Stimulated activated CD4-positive, alpha-beta T cell treated with anti-CD3 and anti-CD28 coated beads, Interleukin-1b, Interleukin-23, amount 100 ng/mL, for 24 hours (primary cell): ENCODE measurements around the gene GINS2.
A peak's percentile ranks its signal among the peaks of the same experiment; 100 is the strongest.

Experiments used
- DNase-seq, 4 experiments: peaks; one replicate each; pipeline ENCODE4 v3.0.0-alpha.2; 2020; ENCODE audit warnings: low read depth in 4 of 4, low spot score in 1 of 4

GINS2 gene

GRCh38 chr16:85668676-85669424 lies 19.9 kb downstream of the GINS2 start:
- no peak for DNase-seq

DNA sequence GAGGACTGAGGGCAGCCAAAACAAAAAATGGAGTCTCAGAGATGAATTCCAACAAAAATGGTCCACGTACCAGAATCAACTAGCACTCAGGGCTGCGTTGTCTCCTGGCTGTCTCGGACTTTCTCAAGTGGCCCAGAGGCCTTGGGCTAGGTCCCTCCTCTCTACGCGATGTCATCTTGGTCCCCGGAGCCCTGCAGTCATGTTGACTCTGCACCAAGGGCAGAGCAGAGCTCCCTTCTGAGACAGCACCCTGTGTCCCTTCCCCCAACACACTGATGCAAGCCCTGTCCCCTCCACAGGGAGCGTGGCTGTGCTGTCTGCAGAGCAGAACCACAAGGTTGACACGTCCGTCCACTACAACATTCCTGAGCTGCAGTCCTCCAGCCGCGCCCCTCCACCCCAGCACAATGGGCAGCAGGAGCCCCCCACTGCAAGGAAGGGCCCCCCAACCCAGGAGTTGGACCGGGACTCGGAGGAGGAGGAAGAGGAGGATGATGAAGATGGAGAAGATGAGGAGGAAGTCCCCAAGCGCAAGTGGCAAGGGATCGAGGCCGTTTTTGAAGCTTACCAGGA lies 20.8 kb downstream of the GINS2 start:
- DNase-seq: no peak

DNA sequence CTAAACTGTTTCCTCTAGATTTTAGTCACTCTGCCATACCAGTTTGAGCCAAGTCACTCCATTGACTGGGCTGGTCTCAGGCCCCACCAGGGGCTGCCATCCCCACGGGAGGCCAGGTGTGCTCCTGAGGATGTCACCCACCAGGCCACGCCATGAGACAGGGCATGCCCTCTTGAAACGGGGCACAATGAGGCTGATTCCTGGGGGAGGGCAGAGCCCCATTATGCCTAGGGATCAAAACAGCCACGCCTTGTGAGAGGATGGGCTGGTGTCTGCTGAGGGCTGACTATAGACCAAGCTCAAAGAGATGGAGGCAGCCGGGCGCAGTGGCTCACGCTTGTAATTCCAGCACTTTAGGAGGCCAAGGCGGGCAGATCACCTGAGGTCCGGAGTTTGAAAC lies 21.5 kb downstream of the GINS2 start:
- no peak for DNase-seq

DNA sequence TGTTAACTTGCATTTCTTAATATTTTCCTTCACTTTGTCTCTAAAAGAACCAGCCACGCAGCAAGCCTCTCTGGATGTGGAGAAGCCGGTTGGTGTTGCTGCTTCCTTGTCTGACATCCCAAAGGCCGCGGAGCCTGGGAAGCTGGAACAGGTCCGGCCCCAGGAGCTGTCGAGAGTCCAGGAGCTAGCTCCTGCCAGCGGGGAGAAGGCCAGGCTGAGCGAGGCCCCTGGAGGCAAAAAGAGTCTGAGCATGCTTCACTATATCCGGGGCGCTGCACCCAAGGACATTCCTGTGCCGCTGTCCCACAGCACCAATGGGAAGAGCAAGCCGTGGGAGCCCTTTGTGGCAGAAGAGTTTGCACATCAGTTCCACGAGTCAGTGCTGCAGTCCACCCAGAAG lies 22.8 kb downstream of the GINS2 start:
- DNase-seq: no peak

GRCh38 chr16:85665373-85665740 lies 23.4 kb downstream of the GINS2 start:
- no peak for DNase-seq

DNA sequence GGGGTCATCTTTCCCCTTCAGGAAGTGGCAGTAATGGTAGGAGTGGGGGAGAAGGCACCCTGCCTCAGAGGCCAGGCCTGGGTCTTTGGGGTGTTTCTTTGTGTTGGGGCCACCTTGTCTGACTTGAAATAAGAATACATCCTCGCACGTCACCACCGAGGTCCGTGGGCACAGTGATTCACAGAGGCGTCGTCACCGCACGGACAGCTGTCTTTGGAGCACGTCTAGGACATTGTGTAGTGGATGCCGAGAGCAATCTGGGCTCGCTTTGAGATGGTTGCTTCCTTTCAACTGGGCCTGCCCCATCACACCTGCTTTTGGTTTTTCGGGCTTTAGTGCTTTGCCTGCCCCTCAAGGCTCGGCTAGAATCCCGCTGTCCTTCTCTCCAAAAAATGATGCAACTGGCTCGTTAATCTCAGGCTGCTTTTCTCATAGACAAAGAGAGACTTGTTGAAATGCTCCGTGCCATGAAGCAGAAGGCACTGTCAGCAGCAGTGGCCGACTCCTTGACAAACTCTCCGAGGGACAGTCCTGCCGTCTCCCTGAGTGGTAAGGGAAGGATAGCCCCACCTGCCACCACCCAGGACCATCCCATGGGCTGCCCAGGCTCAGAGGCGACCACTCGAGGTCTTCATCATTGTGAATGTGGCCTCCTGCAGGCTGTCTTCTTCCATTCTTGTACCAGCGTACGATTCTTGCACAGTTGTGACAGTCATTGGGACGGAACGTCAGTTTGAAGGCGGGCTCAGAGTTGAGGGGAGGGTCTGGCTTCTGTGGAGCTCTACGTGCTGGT lies 24.0 kb downstream of the GINS2 start:
- DNase-seq: no peak

- DNase-seq: no peak
Measured at GRCh38 chr16:85663891-85664321, 24.8 kb downstream of the GINS2 start.

DNA sequence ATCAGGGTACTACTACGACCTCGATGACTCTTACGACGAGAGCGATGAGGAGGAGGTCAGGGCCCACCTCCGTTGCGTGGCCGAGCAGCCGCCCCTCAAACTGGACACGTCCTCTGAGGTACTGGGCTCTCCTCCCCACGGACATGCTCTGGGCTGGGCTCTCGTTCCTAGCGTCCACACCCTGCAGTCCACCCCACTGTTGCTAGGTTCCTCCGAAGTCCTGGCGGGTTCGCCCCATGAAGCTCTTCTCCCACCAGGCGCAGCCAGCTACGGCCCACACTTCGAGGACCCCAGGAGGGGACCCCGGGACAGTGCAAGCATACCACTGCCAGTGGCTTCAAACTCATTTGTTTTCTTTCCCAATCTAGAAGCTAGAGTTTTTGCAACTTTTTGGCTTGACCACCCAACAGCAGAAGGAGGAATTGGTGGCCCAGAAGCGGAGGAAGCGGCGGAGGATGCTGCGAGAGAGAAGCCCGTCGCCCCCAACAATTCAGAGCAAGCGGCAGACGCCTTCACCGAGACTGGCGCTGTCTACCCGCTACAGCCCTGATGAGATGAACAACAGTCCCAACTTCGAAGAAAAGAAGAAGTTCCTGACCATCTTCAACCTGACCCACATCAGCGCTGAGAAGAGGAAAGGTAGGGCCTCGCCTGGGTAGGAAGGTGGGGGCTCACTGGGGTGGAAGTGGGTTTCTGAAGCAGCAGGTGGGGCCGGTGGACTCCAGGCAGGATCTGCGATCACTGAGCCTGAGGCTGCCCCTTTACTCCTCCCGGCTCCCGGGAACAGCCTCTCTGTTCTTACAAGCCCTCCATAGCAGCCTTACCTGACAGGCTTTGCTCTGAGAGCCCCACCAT lies 25.6 kb downstream of the GINS2 start:
- DNase-seq: no peak

DNA sequence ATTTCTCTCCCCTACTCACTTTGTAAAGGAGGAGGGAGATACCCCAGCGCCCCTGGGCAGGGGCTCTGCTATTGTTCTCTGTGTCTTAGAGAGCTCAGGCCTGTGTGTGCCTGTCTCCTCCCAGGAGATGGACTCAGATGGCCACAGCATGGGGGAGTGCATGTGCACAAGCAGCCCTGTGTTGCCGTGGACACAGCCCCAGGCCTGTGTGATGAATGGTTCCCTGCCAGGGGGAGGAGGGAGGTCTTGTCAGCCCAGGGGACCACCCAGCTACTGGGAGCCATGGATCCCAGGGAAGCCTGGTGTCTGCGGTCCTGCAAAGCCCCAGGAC lies 26.3 kb downstream of the GINS2 start:
- no peak for DNase-seq

DNA sequence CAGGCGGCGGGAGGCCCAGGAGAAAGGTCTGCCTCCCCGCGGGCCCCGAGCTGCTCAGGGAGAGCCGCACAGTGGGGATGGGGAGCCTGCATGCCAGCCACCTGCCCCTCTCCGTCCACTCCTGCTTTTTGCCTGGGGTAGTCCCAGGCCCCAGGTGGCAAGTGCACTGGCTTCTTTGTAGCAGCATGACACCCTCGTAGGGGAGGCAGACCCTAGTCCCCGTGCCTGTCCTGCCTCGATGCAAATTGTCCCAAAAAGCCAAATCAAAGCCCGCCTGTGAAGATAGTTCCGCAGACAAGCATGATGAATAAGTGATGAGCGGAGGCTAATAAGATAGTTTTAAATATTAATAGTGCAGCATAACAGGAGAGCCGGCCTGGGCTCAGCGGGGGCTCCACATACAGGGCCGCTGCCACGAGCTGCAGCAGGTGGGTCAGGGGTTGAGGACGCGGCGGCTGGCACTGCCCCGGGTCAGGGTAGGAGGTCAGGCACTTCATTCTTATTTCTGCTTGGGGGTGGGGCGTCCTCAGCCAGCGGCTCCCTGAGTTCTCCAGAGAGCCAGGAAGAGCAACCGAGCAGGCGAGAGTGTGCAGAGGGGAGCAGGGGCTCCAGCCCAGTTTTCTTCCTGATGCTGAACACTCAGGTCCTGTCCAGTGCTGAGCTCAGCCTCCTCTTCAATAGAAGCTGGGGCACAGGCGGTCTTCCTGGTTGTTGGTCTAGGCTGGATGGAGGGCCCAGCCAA lies 26.8 kb downstream of the GINS2 start:
- no peak for DNase-seq

DNA sequence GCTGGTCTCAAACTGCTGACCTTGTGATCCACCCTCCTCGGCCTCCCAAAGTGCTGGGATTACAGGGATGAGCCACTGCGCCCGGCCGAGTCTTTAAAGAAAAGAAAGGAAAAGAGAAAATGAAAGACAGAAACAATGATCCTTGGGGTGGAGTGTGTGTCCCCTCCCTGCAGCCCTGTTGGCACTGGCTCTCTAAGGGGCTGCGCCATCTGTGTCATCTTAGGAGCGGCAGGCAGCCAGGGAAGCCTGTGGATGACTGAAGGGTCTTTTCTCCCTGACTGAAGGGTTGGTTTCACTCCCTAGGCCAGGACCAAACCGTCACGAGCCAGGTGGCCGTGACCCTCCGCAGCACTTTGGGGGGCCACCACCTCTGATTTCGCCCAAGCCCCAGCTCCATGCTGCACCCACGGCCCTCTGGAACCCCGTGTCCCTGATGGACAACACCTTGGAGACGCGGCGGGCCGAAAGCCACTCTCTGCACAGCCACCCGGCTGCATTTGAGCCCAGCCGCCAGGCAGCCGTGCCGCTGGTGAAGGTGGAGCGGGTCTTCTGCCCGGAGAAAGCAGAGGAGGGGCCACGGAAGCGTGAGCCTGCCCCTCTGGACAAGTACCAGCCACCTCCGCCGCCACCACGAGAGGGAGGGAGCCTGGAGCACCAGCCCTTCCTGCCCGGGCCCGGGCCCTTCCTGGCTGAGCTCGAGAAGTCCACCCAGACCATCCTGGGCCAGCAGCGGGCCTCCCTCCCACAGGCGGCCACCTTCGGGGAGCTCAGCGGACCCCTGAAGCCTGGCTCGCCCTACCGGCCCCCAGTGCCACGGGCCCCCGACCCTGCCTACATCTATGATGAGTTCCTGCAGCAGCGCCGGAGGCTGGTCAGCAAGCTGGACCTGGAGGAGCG lies 27.7 kb downstream of the GINS2 start:
- DNase-seq: no peak

GRCh38 chr16:85659805-85660511 lies 28.8 kb downstream of the GINS2 start:
- DNase-seq: peak; percentile 16 to 61 (median 42)

DNA sequence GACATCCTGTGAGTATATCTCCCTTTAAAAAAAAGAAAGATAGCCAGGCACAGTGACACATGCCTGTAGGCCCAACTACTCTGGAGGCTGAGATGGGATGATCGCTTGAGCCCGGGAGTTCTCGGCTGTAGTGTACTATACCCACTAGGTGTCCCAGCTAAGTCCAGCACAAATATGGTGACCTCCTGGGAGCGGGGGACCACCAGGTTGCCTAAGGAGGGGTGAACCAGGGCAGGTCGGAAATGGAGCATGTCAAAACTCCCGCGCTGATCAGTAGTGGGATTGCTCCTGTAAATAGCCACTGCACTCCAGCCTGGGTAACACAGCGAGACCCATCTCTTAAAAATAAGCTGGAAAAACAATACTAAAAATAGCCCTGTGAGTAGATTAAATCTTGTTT lies 29.4 kb downstream of the GINS2 start:
- DNase-seq: no peak

GRCh38 chr16:85658504-85659326 lies 30.0 kb downstream of the GINS2 start:
- no peak for DNase-seq

DNA sequence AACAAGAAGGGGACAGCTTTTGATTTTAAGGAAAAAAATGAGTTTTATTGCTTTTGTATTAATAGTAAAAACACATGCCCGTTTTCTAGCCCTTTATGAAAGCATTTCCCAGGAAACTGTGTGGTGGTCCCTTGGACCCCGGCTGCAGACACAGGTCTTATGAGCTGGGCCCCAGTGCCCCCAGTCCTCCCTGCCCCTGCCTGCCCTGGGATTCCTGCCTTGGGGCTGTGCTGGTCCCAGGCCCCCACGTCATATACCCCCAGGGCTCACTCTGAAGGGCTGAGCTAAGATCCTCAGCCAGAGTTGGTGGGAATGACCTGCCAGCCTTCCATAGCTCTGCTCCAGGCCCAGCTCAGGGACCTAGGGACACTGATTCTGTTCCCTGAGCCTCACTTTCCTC lies 30.8 kb downstream of the GINS2 start:
- DNase-seq: no peak

DNA sequence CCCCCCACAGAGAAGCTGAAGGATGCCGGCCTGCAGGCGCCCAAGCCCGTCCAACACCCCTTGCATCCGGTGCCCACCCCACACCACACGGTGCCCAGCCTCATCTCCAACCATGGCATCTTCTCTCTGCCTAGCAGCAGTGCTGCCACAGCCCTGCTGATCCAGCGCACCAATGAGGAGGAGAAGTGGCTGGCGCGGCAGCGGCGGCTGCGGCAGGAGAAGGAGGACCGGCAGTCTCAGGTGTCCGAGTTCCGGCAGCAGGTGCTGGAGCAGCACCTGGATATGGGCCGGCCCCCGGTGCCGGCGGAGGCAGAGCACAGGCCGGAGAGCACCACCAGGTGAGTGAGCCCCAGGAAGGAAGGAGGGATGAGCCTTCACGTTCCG lies 31.5 kb downstream of the GINS2 start:
- no peak for DNase-seq

DNA sequence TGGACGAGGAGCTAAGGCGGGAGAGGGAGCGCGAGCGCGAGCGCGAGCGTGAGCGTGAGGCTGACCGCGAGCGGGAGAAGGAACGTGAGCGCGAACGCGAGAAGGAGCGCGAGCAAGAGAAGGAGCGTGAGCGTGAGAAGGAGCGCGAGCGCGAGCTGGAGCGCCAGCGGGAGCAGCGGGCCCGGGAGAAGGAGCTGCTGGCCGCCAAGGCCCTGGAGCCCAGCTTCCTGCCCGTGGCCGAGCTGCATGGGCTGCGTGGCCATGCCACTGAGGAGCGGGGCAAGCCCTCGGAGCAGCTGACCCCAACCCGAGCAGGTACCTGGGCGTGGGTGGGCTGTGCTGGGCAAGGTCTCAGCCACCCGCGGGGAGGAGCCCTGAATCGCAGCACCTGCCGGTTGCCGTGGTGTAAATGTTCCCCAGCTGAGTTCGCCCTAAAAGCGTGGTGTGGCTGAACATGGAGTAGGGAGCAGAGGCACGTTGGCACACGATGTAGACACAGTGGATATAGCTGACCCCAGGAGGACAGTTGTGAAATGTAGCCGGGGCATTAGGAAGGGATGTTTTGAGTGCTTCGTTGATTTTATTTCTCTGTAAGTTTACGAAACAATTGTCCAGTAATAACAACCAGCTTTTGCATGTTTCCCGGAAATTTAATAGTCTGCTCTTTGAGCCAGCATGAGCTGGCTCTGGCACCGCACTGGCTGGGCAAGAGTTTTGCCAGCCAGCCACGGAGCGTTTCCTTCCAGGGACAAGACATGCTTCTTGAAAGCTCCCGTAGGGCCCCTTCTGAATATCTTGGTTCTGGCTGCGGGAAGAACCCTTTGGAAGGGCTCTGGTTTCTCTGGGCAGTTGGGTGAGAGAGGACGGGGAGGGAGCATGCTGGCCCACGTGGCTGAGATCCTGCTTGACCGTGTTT lies 32.1 kb downstream of the GINS2 start:
- DNase-seq: no peak
